HG03521 (cell line): ENCODE measurements around the gene MICAL1.

Experiments
- ATAC-seq: cut with Tn5 transposase; IDR thresholded peaks from one replicate; pipeline ENCODE4 v1.9.1; 2021; ENCODE audit warnings: mild to moderate bottlenecking, moderate library complexity; ENCODE audit not compliant: unreplicated experiment

Gene MICAL1

GRCh38 chr6:109454496-109455436 is 806 bp downstream of the MICAL1 start:
- ATAC-seq, result peak; percentile 17

DNA sequence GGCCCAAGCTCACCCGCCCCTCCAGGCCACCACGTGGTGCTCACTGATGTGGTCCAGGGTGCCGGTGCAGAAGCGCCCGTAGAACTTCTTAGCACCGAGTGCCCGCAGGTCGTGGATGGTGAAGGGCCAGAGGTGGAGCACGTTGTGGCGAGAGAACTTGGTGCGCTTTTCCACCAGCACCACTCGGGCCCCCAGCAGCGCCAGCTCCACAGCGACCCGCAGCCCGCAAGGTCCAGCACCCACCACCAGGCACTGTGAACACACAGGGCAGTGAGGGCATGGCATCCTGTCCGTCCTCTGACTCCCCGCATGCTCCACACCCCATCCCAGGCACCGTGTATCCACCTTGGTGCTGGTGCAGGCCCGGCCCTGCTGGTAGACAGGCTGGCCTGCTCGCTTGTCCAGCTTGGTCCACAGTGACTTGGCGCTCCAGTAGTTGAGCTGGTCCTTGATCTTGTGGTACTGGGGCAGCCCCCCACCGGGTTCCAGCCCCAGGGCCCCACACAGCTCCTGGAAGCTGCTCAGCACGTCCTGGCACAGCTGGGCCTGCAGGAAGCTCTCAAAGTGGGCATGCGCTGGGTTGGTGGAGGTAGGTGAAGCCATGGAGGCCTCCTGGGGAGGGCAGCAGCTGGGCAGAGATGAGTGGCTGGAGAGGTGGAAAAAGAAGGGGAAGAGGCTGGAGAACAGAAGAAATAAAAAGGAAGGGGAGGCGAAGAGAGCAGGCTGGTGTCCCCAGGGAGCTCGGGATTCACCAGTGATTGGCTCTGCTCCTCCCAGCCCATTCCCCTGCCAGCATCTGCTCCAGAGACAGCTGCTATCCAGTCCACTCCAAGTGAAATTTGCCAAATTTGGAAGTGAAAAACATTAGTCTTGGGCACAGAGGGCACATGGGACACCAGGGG is 1.7 kb downstream of the MICAL1 start:
- no peak for ATAC-seq

- ATAC-seq, result no peak
Observed at GRCh38 chr6:109453156-109453555, 2.4 kb downstream of the MICAL1 start.

GRCh38 chr6:109452181-109452580 is 3.4 kb downstream of the MICAL1 start:
- no peak for ATAC-seq

DNA sequence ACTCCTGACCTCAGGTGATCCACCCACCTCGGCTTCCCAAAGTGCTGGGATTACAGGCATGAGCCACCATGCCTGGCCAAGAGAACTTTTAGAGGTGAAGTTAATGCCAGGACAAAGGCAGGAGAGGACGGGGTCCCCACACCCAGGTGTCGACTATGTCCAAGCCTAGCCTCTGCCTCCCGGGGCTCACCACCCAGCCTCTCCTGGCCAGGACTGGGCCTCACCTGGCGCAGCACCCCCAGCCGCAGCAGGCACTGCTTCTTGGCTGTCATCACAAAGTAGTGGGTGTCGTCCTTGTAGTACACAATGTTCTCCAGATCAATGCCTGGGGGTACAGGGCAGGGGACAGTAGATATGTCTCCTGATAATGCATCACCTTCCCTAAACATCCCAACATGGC is 4.2 kb downstream of the MICAL1 start:
- no peak for ATAC-seq

GRCh38 chr6:109450801-109451200 is 4.8 kb downstream of the MICAL1 start:
- no peak for ATAC-seq

DNA sequence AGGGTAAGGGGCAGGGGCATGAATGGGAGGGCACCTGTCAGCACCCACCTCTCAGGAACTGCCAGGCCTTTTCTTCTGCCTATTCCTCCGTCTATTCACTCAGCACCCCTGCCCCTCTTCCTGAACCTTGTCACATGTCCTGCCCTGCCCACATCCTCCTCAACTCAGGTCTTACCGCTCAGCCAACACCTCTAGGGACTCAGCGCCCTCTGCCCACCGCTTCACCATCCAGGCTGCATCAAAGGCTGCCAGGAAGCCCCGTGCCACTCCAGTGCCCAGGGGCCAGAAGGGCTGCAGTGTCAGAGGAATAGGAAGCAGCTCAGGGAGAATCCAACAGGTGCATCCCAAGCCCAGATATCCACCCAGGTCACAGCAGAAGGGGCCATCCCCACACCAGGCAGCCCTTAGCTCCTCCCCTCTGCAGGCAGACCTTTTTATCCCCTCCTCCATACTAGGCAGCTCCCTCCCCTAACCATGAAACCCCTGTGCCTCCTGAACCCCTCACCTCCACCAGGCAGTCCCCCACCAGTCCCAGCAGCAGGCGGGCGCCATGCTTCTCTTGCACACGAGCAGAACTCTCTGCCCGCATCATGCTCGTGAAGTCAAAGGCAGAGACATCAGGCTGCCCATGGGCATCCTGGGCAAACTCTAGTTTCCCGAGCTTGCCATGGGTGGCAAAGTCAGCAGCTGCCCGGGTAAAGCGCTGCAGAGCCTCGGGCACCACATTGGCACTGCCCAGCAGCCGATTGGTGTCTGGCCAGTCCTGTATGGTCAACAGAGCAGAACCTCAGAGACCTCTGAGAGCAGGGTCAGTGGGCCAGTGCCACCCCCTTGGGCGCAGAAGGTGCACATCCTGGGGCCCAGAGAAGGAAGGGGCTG is 5.5 kb downstream of the MICAL1 start:
- ATAC-seq, result no peak

- ATAC-seq, result no peak
Observed at GRCh38 chr6:109449064-109449794, 6.3 kb downstream of the MICAL1 start.

DNA sequence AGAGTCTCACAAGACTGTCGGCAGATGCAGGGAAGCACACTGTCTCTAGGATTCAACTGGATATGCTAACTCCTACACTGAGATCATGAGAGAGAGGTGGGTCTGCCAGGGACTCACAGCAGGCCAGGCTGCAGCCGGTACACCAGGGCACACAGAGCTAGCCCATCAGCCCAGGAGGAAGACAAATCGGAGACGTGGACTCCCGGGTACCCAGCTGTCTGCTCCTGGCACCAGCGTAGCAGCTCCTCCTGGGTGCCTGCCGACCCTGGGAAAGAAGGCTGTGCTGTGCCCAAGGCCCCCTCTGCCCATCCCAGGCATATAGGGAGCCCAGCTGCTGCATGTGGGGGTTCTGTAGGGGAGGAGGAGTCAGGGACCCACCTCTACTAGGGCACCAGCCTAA is 7.0 kb downstream of the MICAL1 start:
- no peak for ATAC-seq

GRCh38 chr6:109447878-109448555 is 7.6 kb downstream of the MICAL1 start:
- no peak for ATAC-seq

DNA sequence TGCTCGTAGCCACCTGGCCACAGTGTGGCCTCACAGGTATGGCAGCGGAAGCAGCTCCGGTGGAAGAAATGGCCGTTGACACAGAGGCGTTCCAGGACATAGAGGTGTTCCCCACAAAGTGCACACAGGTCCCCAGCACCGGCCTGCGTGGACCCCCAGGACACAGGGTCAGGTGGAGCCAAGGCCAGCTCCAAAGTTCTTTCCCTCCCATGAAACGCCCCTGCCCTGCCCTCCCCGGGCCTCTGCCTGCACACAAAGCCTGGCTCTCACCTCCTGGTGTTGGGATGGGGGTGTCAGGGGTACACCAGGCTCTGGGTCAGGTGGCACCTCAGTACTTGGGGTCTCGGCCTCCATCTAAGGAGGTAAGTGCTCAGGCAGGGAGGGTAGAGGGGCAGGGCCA is 8.5 kb downstream of the MICAL1 start:
- no peak for ATAC-seq

GRCh38 chr6:109446541-109446940 is 9.0 kb downstream of the MICAL1 start:
- no peak for ATAC-seq

DNA sequence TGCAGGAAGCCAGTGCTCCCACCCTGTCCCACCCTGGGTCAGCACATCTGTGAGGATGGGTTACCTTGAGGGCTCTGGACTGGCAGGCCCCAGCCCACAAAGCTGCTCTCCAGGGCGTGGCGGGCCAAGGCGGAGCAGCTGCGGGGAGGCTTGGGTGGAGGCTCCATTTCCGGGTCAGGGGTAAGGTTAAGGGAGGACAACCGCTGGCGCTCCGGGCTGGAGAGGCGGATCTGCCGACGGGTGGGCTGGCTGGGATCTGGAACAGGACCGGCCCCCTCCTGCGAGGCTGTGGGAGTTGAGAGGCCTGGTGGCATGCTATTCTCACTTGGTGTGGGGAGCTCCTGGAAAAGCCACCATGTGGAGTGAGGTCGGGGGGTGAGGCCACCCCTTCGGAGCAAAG is 9.5 kb downstream of the MICAL1 start:
- ATAC-seq, result no peak

GRCh38 chr6:109445382-109445781 is 10.2 kb downstream of the MICAL1 start:
- no peak for ATAC-seq

DNA sequence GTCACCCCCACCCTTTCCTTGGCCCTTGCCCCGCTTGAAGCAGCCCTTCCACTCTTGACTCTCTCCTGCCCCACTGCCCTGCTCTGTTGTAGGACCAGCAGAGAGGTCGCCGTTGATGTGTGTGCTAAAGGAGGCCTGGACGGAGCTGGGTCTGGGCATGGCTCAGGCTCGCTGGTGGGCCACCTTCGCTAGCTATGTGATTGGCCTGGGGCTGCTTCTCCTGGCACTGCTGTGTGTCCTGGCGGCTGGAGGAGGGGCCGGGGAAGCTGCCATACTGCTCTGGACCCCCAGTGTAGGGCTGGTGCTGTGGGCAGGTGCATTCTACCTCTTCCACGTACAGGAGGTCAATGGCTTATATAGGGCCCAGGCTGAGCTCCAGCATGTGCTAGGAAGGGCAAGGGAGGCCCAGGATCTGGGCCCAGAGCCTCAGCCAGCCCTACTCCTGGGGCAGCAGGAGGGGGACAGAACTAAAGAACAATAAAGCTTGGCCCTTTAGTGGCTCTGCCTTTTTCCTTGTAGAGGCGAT is 12.1 kb downstream of the MICAL1 start:
- no peak for ATAC-seq

DNA sequence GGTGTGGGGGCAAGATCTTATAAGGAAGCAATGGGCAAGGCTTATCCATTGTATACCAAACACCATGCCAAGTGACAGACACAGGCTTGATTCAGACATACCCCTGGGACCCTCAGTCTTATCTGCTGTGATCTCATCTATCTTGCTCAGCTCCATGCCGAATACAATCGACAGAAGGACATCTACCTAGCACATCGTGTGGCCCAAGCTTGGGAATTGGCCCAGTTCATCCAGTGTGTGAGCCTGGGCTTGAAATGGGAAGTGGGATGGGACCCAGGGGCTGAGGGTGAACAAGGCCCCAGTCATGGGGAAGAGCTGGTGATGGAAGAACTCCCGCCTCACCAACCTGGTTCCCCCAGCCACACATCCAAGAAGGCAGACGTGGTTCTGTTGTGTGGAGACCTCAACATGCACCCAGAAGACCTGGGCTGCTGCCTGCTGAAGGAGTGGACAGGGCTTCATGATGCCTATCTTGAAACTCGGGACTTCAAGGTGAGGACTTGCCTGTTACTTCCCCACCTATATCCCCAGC is 13.1 kb downstream of the MICAL1 start:
- ATAC-seq, result no peak

GRCh38 chr6:109441069-109441816 is 14.3 kb downstream of the MICAL1 start:
- peak; percentile 4 for ATAC-seq

DNA sequence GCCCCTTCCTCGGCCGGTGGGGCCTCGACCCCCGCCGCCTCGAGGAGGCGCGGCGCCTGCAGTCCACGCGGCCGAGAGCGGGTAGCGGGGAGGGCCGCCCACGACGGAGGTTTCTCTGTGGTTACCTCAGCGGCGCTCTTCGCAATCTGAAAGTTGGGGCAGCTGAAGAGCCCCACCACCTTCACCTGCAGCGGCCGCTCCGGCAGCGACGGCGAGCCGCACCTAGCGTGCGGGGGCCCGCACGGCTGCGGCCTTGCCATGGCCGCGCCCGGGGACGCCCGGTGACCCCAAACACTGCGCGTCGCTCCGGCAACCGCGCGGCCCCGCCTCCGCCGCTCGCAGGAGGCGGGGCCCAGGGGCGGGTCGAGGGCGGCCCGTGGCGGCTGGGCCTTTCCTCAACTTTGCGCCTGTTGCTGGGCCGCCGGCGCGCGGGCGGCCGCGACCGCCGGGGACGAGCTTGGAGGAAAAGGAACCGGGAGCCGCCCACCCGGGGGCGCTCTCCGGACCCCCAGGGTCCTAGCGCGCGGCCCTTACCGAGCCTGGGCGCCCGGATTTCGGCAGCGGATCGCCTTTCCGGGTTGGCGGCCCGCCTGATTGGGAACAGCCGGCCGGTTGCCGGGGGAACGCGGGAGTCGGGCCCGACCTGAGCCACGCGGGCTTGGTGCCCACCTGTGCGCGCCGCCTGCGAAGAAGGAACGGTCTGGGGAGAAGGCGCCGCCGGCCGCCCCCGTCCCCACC is 15.1 kb downstream of the MICAL1 start, which contains the start of the genes PPIL6 and SMPD2:
PPIL6 (minus strand) TSS at position 298 of the 738 bp plus-strand sequence; CDS start at position 260, 38 bp downstream.
SMPD2 (plus strand) TSS at position 394 of the 738 bp plus-strand sequence. CDS start 398 bp downstream, outside the sequence.
- ATAC-seq, result peak; percentile 85
